MCF 10A (cell line): ENCODE data around the gene OR4C45. TPM values are rescaled to one million over a fixed set of nuclear protein-coding genes. Genes with fewer than 3 reads are reported as not detected.
"Not testable (repeated sequence)": the region's sequence is repeated elsewhere in the genome, so short reads cannot be mapped to it uniquely, and the experiment has no call there.

ENCODE experiments used
- Bru-seq: library from RNA; stranded (reverse); fragments of 400-500 nt; gene quantifications from one replicate; lab custom pipeline; 2021; lab: Mats Ljungman, UMichigan
- BruChase-seq, 2 experiments: library from RNA; stranded (reverse); fragments of 400-500 nt; gene quantifications; one replicate each; lab custom pipeline; 2021; lab: Mats Ljungman, UMichigan
- BruUV-seq: library from RNA; stranded (reverse); fragments of 400-500 nt; replicated peaks from 2 replicates; lab custom pipeline; 2021; lab: Mats Ljungman, UMichigan
- CTCF ChIA-PET: fragments of 300-600 bp; sonication (Branson Sonifier 250); formaldehyde crosslinking; extraction: SDS; loops from one replicate; lab custom pipeline; 2021; ENCODE audit warnings: antibody characterized with exemption, inconsistent platforms; lab: Yijun Ruan, JAX
- POLR2A ChIA-PET: fragments of 300-600, 350-650 bp; sonication (Branson Sonifier 250); formaldehyde crosslinking; extraction: SDS; loops from one replicate; lab custom pipeline; 2020; ENCODE audit warnings: antibody characterized with exemption, inconsistent platforms; lab: Yijun Ruan, JAX
- DNase-seq: peaks from one replicate; pipeline ENCODE4 v3.0.0-alpha.2; 2018; ENCODE audit not compliant: unreplicated experiment
- H3K27ac Mint-ChIP-seq: one replicate; pipeline ENCODE4 v1.8.0; 2022; ENCODE audit warnings: mild to moderate bottlenecking, low read depth, mixed read lengths; ENCODE audit not compliant: unreplicated experiment
- H3K27me3 Mint-ChIP-seq: one replicate; pipeline ENCODE4 v1.8.0; 2022; ENCODE audit warnings: mixed read lengths; ENCODE audit not compliant: insufficient read depth, unreplicated experiment
- H3K36me3 Mint-ChIP-seq: one replicate; pipeline ENCODE4 v1.8.0; 2022; ENCODE audit warnings: mild to moderate bottlenecking, moderate library complexity, mixed read lengths; ENCODE audit not compliant: insufficient read depth, unreplicated experiment
- H3K4me1 Mint-ChIP-seq: one replicate; pipeline ENCODE4 v1.8.0; 2022; ENCODE audit warnings: mixed read lengths; ENCODE audit not compliant: insufficient read depth, unreplicated experiment
- H3K4me3 Mint-ChIP-seq: one replicate; pipeline ENCODE4 v1.8.0; 2022; ENCODE audit warnings: mild to moderate bottlenecking, moderate library complexity, mixed read lengths; ENCODE audit not compliant: unreplicated experiment
- H3K9me3 Mint-ChIP-seq: one replicate; pipeline ENCODE4 v1.8.0; 2022; ENCODE audit warnings: mixed read lengths; ENCODE audit not compliant: unreplicated experiment
- intact Hi-C: fragments of 100-400 bp; cut with micrococcal nuclease; formaldehyde crosslinking; loops from 2 replicates; pipeline ENCODE4 v1.14.1; 2022
- long read RNA-seq: library from polyadenylated mRNA; stranded (forward); transcript quantifications from one replicate; pipeline ENCODE4 v2.0.0, GENCODE V29; 2022
- total RNA-seq: library from RNA; stranded (reverse); gene quantifications from 2 replicates; pipeline ENCODE4 v1.2.3, GENCODE V29; 2022
- TF ChIP-seq, protein P1 (sequence below): fragments of 200-600 bp; IDR thresholded peaks from one replicate; pipeline ENCODE4 v1.8.0; 2022; ENCODE audit warnings: antibody characterized with exemption, mild to moderate bottlenecking; ENCODE audit not compliant: unreplicated experiment

Gene OR4C45
- total RNA-seq: not detected in 2 replicates
- not detected for Bru-seq, nascent RNA
- not detected for BruChase-seq, experiment 1, labeled RNA remaining after a 6-hour chase
- BruChase-seq, experiment 2, labeled RNA remaining after a 2-hour chase: not detected
- long read RNA-seq: 0 reads

DNA sequence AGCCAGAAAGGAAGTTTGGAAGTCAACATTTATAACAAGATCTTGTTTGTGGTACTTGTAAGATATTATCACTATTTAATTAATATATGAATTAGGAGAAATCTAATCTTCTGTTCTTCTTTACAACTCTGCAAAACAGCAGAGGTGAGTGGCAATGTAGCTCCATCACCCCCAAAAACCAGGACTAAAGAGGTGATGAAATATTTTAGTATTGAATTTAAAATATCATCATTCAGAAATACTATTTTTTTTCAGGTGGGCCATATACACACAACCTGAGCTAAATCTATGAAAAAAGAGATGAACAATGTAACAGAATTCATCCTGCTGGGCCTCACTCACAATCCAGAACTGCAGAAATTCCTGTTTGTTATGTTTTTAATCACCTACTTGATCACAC lies at the start of gene OR4C45:
TSS of gene OR4C45 (plus strand) at position 301 of the 400 bp plus-strand sequence.
- no TSS peak for BruUV-seq
- intact Hi-C loops: no loop called here
- TF ChIP-seq, protein P1, sequence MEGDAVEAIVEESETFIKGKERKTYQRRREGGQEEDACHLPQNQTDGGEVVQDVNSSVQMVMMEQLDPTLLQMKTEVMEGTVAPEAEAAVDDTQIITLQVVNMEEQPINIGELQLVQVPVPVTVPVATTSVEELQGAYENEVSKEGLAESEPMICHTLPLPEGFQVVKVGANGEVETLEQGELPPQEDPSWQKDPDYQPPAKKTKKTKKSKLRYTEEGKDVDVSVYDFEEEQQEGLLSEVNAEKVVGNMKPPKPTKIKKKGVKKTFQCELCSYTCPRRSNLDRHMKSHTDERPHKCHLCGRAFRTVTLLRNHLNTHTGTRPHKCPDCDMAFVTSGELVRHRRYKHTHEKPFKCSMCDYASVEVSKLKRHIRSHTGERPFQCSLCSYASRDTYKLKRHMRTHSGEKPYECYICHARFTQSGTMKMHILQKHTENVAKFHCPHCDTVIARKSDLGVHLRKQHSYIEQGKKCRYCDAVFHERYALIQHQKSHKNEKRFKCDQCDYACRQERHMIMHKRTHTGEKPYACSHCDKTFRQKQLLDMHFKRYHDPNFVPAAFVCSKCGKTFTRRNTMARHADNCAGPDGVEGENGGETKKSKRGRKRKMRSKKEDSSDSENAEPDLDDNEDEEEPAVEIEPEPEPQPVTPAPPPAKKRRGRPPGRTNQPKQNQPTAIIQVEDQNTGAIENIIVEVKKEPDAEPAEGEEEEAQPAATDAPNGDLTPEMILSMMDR: no peak
- no peaks in the 10 kb centered on the region for H3K27me3 Mint-ChIP-seq
- CTCF ChIA-PET: no interaction called here
- DNase-seq: no peak
- H3K4me3 Mint-ChIP-seq: no peak within 1 kb of the TSS
- POLR2A ChIA-PET: no interaction called here
- H3K36me3 Mint-ChIP-seq: no peaks in the 10 kb centered on the region
- H3K4me1 Mint-ChIP-seq: no peaks in the 10 kb centered on the region
- H3K27ac Mint-ChIP-seq: no peak within 1 kb of the TSS
- no peaks in the 10 kb centered on the region for H3K9me3 Mint-ChIP-seq

DNA sequence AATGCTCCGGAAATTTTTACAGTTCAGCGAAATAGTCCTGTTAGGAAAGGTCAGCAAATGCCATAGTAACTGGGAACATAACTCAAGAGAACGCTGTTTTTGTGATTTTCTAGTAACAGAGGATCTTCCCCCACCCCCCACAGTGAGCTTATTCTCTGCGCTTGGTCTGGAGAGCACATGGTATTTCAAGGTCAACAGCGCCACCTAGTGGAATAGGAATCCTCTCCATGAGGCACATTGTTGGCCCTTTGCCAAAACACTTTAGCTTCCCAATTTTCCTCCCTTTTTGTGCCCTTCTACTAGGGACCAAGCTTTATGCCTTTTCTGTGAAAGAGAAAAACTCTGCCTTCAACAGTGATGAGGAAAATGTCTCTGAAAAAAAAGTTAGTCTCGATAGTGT lies 37.1 kb upstream of the OR4C45 start:
- peak; percentile 84 for DNase-seq
- BruUV-seq: no TSS peak
- H3K4me1 Mint-ChIP-seq: no peaks in the 10 kb centered on the region
- intact Hi-C loops: loop anchor here (2.0 to 5.0 kb wide), 2 partner anchors 469 to 1823 kb away; no protein-coding TSS in a partner anchor
- no peaks in the 10 kb centered on the region for H3K9me3 Mint-ChIP-seq
- no peak overlapping the region for H3K27ac Mint-ChIP-seq
- H3K4me3 Mint-ChIP-seq: peak overlapping the region; percentile 45
- no peaks in the 10 kb centered on the region for H3K36me3 Mint-ChIP-seq
- TF ChIP-seq, protein P1: peak; percentile 61
- H3K27me3 Mint-ChIP-seq: no peaks in the 10 kb centered on the region
- POLR2A ChIA-PET: interaction anchor here (1.5 kb wide), 1 partner anchor 10 kb away, joined by 4 read pairs; no protein-coding TSS in a partner anchor
- CTCF ChIA-PET: interaction anchor here (0.6 to 1.5 kb wide), 22 partner anchors 10 to 1823 kb away, joined by 3 to 7 read pairs (median 3); no protein-coding TSS in a partner anchor

DNA sequence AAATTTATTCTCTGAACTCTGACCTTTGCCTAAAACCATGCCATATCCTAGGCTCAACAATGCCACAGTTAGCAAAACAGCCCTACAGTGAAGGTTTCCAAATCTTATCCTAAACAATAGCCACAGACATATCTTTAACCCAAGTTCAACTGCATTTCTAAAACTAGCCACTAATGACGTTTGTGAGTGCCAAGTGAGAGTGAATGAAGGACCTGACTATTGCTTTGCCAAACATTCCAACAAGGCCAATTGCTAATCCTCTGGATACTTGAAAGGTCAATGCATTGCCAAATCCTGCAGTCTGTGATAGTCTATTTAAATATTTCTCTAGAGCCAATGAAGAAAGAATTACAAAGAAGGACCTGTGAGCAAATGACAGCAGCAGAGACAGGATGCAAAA lies 2.5 kb upstream of the OR4C45 start:
- ChIA-PET CTCF (no interaction called here), POLR2A (no interaction called here)
- intact Hi-C loops: no loop called here
- Mint-ChIP-seq H3K36me3 (no peaks in the 10 kb centered on the region), H3K9me3 (peaks cover 7% of the 10 kb centered on the region), H3K27ac (no peak overlapping the region), H3K4me3 (no peak overlapping the region), H3K4me1 (no peaks in the 10 kb centered on the region), H3K27me3 (no peaks in the 10 kb centered on the region)
- TF ChIP-seq, protein P1: no peak
- no peak for DNase-seq
- BruUV-seq: no TSS peak

GRCh38 chr11:50036239-50036638 lies 3.6 kb downstream of the OR4C45 start:
- CTCF ChIA-PET, H3K9me3 Mint-ChIP-seq, H3K4me3 Mint-ChIP-seq, intact Hi-C loops, H3K27me3 Mint-ChIP-seq, BruUV-seq, DNase-seq, POLR2A ChIA-PET, H3K27ac Mint-ChIP-seq, H3K4me1 Mint-ChIP-seq, H3K36me3 Mint-ChIP-seq: not testable (repeated sequence)
